NB4 (cell line): ENCODE data around the gene U2SURP.

Experiments
- DNase-seq: peaks from one replicate; pipeline ENCODE4 v3.0.0; 2010; ENCODE audit warnings: low read depth
- H3K4me3 ChIP-seq: one replicate; pipeline ENCODE4 v1.5.1; 2011; ENCODE audit warnings: mild to moderate bottlenecking, low read depth, low read length, moderate library complexity
- MYC ChIP-seq: IDR thresholded peaks from 2 replicates; pipeline ENCODE4 v1.6.1; 2011; ENCODE audit warnings: low read depth, low read length
- POLR2A ChIP-seq: IDR thresholded peaks from 2 replicates; pipeline ENCODE4 v1.6.1; 2011; ENCODE audit warnings: mild to moderate bottlenecking; ENCODE audit not compliant: insufficient read length; ENCODE audit errors: extremely low read depth
- TF ChIP-seq, protein P1 (sequence below): IDR thresholded peaks from one replicate; pipeline ENCODE4 v1.5.1; 2012; ENCODE audit warnings: low read depth, low read length
- TF ChIP-seq, protein P2 (sequence below): IDR thresholded peaks from 2 replicates; pipeline ENCODE4 v1.6.1; 2011; ENCODE audit warnings: low read depth, low read length

Gene U2SURP

DNA sequence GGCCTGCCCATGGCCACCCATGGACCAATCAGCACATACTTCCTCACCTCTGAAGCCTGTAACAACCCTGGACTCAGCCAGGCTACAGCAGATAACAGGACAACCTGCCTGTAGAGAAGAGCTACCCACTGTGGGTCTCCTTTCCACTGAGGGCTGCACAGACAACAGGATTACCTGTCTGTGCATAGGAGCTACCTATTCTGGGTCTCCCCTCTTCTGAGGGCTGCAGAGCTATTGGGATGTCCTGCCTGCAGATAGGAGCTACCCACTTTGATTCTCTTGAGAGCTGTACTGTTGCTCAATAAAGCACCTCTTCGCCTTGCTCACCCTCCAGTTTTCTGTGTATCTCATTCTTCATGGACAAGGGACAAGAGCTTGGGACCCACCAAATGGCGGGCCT is 94.4 kb downstream of the U2SURP start:
- TF ChIP-seq MYC (no peak), POLR2A (no peak)
- TF ChIP-seq, protein P1, sequence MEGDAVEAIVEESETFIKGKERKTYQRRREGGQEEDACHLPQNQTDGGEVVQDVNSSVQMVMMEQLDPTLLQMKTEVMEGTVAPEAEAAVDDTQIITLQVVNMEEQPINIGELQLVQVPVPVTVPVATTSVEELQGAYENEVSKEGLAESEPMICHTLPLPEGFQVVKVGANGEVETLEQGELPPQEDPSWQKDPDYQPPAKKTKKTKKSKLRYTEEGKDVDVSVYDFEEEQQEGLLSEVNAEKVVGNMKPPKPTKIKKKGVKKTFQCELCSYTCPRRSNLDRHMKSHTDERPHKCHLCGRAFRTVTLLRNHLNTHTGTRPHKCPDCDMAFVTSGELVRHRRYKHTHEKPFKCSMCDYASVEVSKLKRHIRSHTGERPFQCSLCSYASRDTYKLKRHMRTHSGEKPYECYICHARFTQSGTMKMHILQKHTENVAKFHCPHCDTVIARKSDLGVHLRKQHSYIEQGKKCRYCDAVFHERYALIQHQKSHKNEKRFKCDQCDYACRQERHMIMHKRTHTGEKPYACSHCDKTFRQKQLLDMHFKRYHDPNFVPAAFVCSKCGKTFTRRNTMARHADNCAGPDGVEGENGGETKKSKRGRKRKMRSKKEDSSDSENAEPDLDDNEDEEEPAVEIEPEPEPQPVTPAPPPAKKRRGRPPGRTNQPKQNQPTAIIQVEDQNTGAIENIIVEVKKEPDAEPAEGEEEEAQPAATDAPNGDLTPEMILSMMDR, result no peak
- TF ChIP-seq, protein P2, sequence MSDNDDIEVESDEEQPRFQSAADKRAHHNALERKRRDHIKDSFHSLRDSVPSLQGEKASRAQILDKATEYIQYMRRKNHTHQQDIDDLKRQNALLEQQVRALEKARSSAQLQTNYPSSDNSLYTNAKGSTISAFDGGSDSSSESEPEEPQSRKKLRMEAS, result no peak
- no peak overlapping the region for H3K4me3 ChIP-seq
- DNase-seq, result no peak

DNA sequence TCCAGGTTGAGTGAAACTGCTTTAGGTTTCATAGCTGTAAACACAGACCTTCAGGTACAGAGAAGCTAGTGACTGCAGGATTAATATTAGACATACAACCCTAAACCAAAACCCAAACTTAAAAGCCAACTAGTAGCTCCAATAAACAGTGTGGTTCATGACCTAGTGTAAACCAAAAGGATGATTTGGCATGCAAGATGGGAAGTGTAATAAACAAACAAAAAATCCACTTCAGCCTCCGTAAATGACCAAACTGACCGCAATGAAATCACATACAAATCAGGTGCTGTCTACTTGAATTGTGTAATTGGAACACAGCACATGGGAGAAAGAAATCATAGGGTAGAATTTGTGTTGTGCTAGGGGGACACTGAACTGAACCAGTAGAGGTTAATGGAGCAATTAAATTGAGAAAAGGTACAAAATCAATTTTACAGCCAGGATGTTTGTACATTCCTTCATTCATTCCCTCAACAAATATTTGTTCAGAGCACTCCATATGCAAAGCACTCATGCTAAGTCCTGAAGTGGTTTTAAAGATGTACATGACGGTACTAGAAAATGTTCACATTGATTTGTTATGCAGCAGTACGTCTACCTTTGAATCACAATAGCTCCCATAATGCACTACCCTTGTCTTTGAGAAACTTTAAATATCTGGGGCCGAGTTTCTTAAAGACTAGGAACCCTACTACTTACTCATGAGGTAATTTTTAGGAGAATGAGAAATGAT is 96.8 kb downstream of the U2SURP start:
- no peak overlapping the region for H3K4me3 ChIP-seq
- TF ChIP-seq, protein P2, result no peak
- TF ChIP-seq, protein P1, result no peak
- DNase-seq, result no peak

DNA sequence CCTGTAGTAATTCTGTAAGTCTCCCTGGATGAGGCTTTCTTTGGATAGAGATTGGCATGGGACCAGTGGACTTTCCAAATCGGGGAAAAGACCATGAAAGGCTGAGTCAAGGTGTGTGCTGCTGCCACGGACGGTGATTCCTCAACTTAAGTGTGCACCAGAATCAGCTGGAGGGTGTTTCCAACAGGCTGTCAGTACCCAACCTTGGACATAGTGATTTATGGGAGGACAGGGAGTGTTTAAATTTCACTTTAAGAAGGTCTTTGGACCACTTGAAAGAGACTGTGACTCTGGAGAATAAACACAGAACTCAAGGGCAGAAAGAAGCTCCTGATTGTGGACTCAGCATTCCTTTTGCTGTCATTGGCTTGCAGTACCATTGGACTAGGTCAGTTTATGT is 97.8 kb downstream of the U2SURP start:
- no peak for TF ChIP-seq POLR2A
- TF ChIP-seq, protein P1, result no peak
- TF ChIP-seq MYC, result no peak
- TF ChIP-seq, protein P2, result no peak
- H3K4me3 ChIP-seq, result no peak overlapping the region
- no peak for DNase-seq

DNA sequence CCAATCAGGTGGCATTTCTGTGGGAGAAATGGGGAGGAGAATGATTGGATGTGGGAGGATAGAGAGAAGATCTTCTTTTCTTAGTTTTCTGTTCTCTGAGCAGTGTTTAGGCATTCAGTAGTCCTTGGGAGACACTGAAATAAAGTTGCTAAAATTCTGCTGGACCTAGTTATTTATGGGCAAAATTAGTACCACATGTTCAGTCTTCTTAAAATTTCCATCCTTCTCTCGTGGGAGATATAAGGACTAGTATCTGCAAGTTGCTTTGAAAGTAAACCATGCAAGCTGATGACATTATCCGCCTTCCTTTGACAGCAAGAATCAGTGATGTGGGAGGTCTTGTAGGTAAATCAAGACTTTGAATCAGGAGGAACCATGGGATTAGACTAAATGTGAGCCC is 98.3 kb downstream of the U2SURP start:
- TF ChIP-seq MYC (no peak), POLR2A (no peak)
- TF ChIP-seq, protein P1, result no peak
- TF ChIP-seq, protein P2, result no peak
- no peak for DNase-seq
- H3K4me3 ChIP-seq, result no peak overlapping the region

DNA sequence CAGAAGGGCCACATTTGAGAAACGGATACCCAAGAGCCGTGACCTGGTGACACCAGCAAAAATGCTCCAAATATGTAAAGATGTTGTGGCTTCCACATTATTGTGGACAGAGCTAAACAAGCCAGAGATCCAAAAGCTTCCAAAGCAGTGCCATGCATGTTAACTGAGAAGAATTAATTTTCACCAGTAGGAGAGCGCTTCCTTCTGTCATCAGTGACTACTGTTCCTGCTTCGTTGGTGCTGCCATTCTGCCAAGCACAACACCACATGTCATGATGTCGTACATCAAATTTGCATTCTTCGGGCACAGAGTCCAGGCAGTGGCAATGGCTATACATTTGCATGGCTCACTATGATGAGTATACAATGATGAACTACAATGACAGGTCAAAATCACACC is 99.1 kb downstream of the U2SURP start:
- DNase-seq, result no peak
- H3K4me3 ChIP-seq, result no peak overlapping the region
- TF ChIP-seq, protein P1, result no peak
- no peak for TF ChIP-seq POLR2A
- no peak for TF ChIP-seq MYC
- TF ChIP-seq, protein P2, result no peak
